CD14-positive monocyte (primary cell): Measurements from ENCODE around the gene PTTG1. TPM values are rescaled to one million over a fixed set of nuclear protein-coding genes. Genes with fewer than 3 reads are reported as not detected.

Source experiments
- DNase-seq, 3 donors: peaks; one replicate each; pipeline ENCODE4 v3.0.0-alpha.2; 2011 to 2022
- H2AFZ ChIP-seq: 2 replicates; pipeline ENCODE4 v1.6.0; 2012; ENCODE audit warnings: mild to moderate bottlenecking, low read depth, low read length, inconsistent platforms; ENCODE audit not compliant: insufficient read depth, poor library complexity, severe bottlenecking
- H3K27ac ChIP-seq, 2 donors: 1 replicate in 1 of 2; 2 replicates in 1 of 2; pipeline ENCODE4 v1.5.1; 2012 to 2013; ENCODE audit warnings: low read length in 2 of 2, control low read depth in 1 of 2, inconsistent platforms in 1 of 2, low read depth in 1 of 2, mild to moderate bottlenecking in 1 of 2
- H3K27me3 ChIP-seq, 2 donors: one replicate each; pipeline versions ENCODE4 v1.6.0 to v1.6.1; 2011 to 2013; ENCODE audit warnings: low read length in 2 of 2; ENCODE audit not compliant: control insufficient read depth in 2 of 2, insufficient read depth in 2 of 2
- H3K36me3 ChIP-seq, 2 donors: replicated peaks in 1 of 2; 1 replicate in 1 of 2; 2 replicates in 1 of 2; pipeline versions ENCODE4 v1.5.1 to v1.6.1; 2012 to 2013; ENCODE audit warnings: low read length in 2 of 2, control low read depth in 1 of 2, inconsistent platforms in 1 of 2, mild to moderate bottlenecking in 1 of 2; ENCODE audit not compliant: insufficient read depth in 2 of 2, control insufficient read depth in 1 of 2
- H3K4me1 ChIP-seq, 2 donors: 1 replicate in 1 of 2; 2 replicates in 1 of 2; pipeline versions ENCODE4 v1.5.1 to v1.6.1; 2012 to 2013; ENCODE audit warnings: low read length in 2 of 2, control low read depth in 1 of 2, inconsistent platforms in 1 of 2, mild to moderate bottlenecking in 1 of 2, moderate library complexity in 1 of 2; ENCODE audit not compliant: insufficient read depth in 2 of 2, control insufficient read depth in 1 of 2
- H3K4me2 ChIP-seq: replicated peaks from 2 replicates; pipeline ENCODE3; 2012; ENCODE audit warnings: low read length, moderate library complexity, mild to moderate bottlenecking; ENCODE audit not compliant: poor library complexity, severe bottlenecking; ENCODE audit errors: extremely low read depth
- H3K4me3 ChIP-seq, 3 experiments: fragments of 200-600 bp in 1 of 3; sonication (generic) in 1 of 3; replicated peaks in 1 of 3; 1 replicate in 2 of 3; 2 replicates in 1 of 3; pipeline ENCODE4 v1.5.1; 2011 to 2013; ENCODE audit warnings: low read length in 3 of 3, mild to moderate bottlenecking in 3 of 3, control low read depth in 2 of 3, low read depth in 2 of 3, inconsistent platforms in 1 of 3, moderate library complexity in 1 of 3
- H3K79me2 ChIP-seq: 2 replicates; pipeline ENCODE4 v1.6.0; 2012; ENCODE audit warnings: mild to moderate bottlenecking, control low read depth, inconsistent platforms, low read length, moderate library complexity; ENCODE audit not compliant: insufficient read depth
- H3K9ac ChIP-seq: 2 replicates; pipeline ENCODE4 v1.6.0; 2017; ENCODE audit warnings: low read length, mild to moderate bottlenecking; ENCODE audit not compliant: insufficient read depth, poor library complexity, severe bottlenecking
- H3K9me3 ChIP-seq, 2 donors: replicated peaks in 1 of 2; 1 replicate in 1 of 2; 2 replicates in 1 of 2; pipeline versions ENCODE4 v1.5.1 to v1.6.1; 2012 to 2013; ENCODE audit warnings: low read length in 2 of 2, control low read depth in 1 of 2; ENCODE audit not compliant: control insufficient read depth in 1 of 2, insufficient read depth in 1 of 2
- H4K20me1 ChIP-seq: 2 replicates; pipeline ENCODE4 v1.6.0; 2012; ENCODE audit warnings: mild to moderate bottlenecking, low read length, control low read depth, moderate library complexity; ENCODE audit not compliant: insufficient read depth
- H3K27ac Mint-ChIP-seq, 7 donors: one replicate each; pipeline ENCODE4 v1.8.0; 2020; ENCODE audit warnings: mild to moderate bottlenecking in 7 of 7, mixed read lengths in 7 of 7, moderate library complexity in 6 of 7, inconsistent platforms in 2 of 7
- H3K27me3 Mint-ChIP-seq, 3 donors: one replicate each; pipeline ENCODE4 v1.8.0; 2021 to 2022; ENCODE audit warnings: low read depth in 3 of 3, mild to moderate bottlenecking in 3 of 3, mixed read lengths in 3 of 3, moderate library complexity in 3 of 3, inconsistent platforms in 1 of 3
- H3K36me3 Mint-ChIP-seq, 2 donors: one replicate each; pipeline ENCODE4 v1.8.0; 2020; ENCODE audit warnings: mixed read lengths in 2 of 2, inconsistent platforms in 1 of 2, mild to moderate bottlenecking in 1 of 2
- H3K4me1 Mint-ChIP-seq: one replicate; pipeline ENCODE4 v1.8.0; 2020; ENCODE audit warnings: mild to moderate bottlenecking, mixed read lengths
- H3K4me3 Mint-ChIP-seq, 2 donors: one replicate each; pipeline ENCODE4 v1.8.0; 2020; ENCODE audit warnings: mild to moderate bottlenecking in 2 of 2, mixed read lengths in 2 of 2, moderate library complexity in 1 of 2
- H3K9me3 Mint-ChIP-seq, 7 donors: one replicate each; pipeline ENCODE4 v1.8.0; 2020 to 2022; ENCODE audit warnings: mixed read lengths in 7 of 7, mild to moderate bottlenecking in 6 of 7, moderate library complexity in 6 of 7, inconsistent platforms in 2 of 7
- CTCF ChIP-seq: fragments of 200-600 bp; IDR thresholded peaks from one replicate; pipeline ENCODE4 v1.8.0; 2022; ENCODE audit warnings: antibody characterized with exemption, mild to moderate bottlenecking
- WGBS: methylation state at CpG from one replicate; pipeline ENCODE4 v1.1.5; 2013; ENCODE audit warnings: missing lambda C conversion rate; ENCODE audit not compliant: insufficient coverage; 5-methylcytosine and 5-hydroxymethylcytosine counted together
- intact Hi-C, 2 donors: fragments of 100-400 bp; cut with micrococcal nuclease; formaldehyde crosslinking; loops; one replicate each; pipeline versions ENCODE4 v1.15.0 to v1.15.1; 2023
- polyA plus RNA-seq, 3 donors: library from polyadenylated mRNA; depleted of rRNA in 1 of 3; unstranded in 2 of 3; stranded (reverse) in 1 of 3; fragments of 300-500 nt in 2 of 3; fragments of >200 nt in 1 of 3; fragmentation: Illumina TruSeq in 2 of 3; gene quantifications; 1 replicate in 2 of 3; 2 replicates in 1 of 3; pipeline ENCODE4 v1.2.3, GENCODE V29; 2012 to 2021

Gene PTTG1
- polyA plus RNA-seq, 3 donors: 2.5 to 3.6 (median 3.3) TPM

- Histone ChIP-seq H3K27ac (peak overlapping the region; percentile 67 to 82), H3K4me1 (peaks cover 43 to 52% of the 10 kb centered on the region in 2 donors), H3K4me2 (peak overlapping the region; percentile 88), H3K36me3 (no peaks in the 10 kb centered on the region), H3K27me3 (no peaks in the 10 kb centered on the region), H4K20me1 (no peaks in the 10 kb centered on the region), H3K79me2 (no peaks in the 10 kb centered on the region), H3K9ac (peak overlapping the region; percentile 56), H3K9me3 (no peaks in the 10 kb centered on the region), H3K4me3 (peak overlapping the region; percentile 2 to 75 (median 28)), H2AFZ (peak overlapping the region; percentile 79)
- peaks cover 52% of the 10 kb centered on the region for H3K4me1 Mint-ChIP-seq
- no peaks in the 10 kb centered on the region for H3K9me3 Mint-ChIP-seq
- intact Hi-C loops: no loop called here
- peaks cover 2 to 9% (median 7%) of the 10 kb centered on the region in 3 donors for H3K27me3 Mint-ChIP-seq
- peaks cover 0 to 3% of the 10 kb centered on the region in 2 donors for H3K36me3 Mint-ChIP-seq
- peak in 2 of 3 donors; percentile 12 to 59 for DNase-seq
- peak overlapping the region; percentile 81 to 95 (median 91) for H3K27ac Mint-ChIP-seq
- 0% methylated on average over 3 of the region's 9 CpGs for WGBS
- peak overlapping the region; percentile 77 to 94 for H3K4me3 Mint-ChIP-seq
- TF ChIP-seq CTCF: no peak
Measured at GRCh38 chr5:160466889-160467554, 45.4 kb downstream of the PTTG1 start.

- peaks cover 52% of the 10 kb centered on the region for H3K4me1 Mint-ChIP-seq
- Histone ChIP-seq H3K9ac (peak overlapping the region; percentile 56), H2AFZ (peak overlapping the region; percentile 79), H3K36me3 (no peaks in the 10 kb centered on the region), H3K79me2 (no peaks in the 10 kb centered on the region), H3K4me1 (peaks cover 43 to 52% of the 10 kb centered on the region in 2 donors), H3K4me2 (peak overlapping the region; percentile 88), H3K27me3 (no peaks in the 10 kb centered on the region), H3K27ac (peak overlapping the region; percentile 67 to 82), H3K4me3 (peak overlapping the region; percentile 2 to 75 (median 28)), H4K20me1 (no peaks in the 10 kb centered on the region), H3K9me3 (no peaks in the 10 kb centered on the region)
- H3K36me3 Mint-ChIP-seq: peaks cover 0 to 3% of the 10 kb centered on the region in 2 donors
- WGBS: 1% methylated on average over 20 of the region's 29 CpGs
- intact Hi-C loops: no loop called here
- TF ChIP-seq CTCF: no peak
- peak; percentile 71 to 93 (median 76) for DNase-seq
- peak overlapping the region; percentile 77 to 94 for H3K4me3 Mint-ChIP-seq
- no peaks in the 10 kb centered on the region for H3K9me3 Mint-ChIP-seq
- peaks cover 2 to 9% (median 7%) of the 10 kb centered on the region in 3 donors for H3K27me3 Mint-ChIP-seq
- H3K27ac Mint-ChIP-seq: peak overlapping the region; percentile 81 to 96 (median 91)
Measured at GRCh38 chr5:160467555-160468362, 46.1 kb downstream of the PTTG1 start.
